ENCODE data around the gene BMPER. TPM values are rescaled to one million over a fixed set of nuclear protein-coding genes. Genes with fewer than 3 reads are reported as not detected.

The BMPER gene
- polyA plus RNA-seq, 1 of the 3 experiments (the other 2 are of a cell fraction): 20.0 TPM

DNA sequence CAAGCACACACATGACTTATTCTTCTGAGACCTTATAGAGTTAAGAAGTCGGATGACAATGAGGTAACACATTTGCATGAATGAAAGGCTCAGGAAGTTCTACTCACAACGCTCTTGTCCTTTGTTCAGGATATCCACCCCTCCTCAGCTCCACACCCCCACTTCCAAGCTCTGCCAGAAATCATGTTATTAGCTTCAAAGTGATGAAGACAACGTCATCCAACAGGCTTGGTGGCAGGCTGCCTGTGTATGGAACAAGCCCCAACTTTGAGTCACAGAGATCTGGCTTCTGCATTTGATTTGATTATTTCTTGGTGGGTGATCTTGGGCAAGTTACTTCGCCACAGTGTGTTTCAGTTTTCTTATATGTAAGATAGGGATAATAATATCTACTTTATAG, 12.4 kb upstream of the BMPER start:
- no peak for TF ChIP-seq SIN3A (IDR thresholded peaks at IDR 0.05; ENCODE audit: borderline replicate concordance, low read depth, low read length)
- TF ChIP-seq, protein P1, sequence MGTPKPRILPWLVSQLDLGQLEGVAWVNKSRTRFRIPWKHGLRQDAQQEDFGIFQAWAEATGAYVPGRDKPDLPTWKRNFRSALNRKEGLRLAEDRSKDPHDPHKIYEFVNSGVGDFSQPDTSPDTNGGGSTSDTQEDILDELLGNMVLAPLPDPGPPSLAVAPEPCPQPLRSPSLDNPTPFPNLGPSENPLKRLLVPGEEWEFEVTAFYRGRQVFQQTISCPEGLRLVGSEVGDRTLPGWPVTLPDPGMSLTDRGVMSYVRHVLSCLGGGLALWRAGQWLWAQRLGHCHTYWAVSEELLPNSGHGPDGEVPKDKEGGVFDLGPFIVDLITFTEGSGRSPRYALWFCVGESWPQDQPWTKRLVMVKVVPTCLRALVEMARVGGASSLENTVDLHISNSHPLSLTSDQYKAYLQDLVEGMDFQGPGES (IDR thresholded peaks at IDR 0.05; ENCODE audit: low read depth, low read length): no peak
- TF ChIP-seq, protein P2, sequence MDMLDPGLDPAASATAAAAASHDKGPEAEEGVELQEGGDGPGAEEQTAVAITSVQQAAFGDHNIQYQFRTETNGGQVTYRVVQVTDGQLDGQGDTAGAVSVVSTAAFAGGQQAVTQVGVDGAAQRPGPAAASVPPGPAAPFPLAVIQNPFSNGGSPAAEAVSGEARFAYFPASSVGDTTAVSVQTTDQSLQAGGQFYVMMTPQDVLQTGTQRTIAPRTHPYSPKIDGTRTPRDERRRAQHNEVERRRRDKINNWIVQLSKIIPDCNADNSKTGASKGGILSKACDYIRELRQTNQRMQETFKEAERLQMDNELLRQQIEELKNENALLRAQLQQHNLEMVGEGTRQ (IDR thresholded peaks at IDR 0.05; ENCODE audit: borderline replicate concordance, low read depth, low read length): no peak
- no peak for TF ChIP-seq MXI1 (IDR thresholded peaks at IDR 0.05; ENCODE audit: low read depth, low read length)
- no peak for TF ChIP-seq GABPA (IDR thresholded peaks at IDR 0.05; ENCODE audit: low read depth)
- TF ChIP-seq POLR2AphosphoS5 (IDR thresholded peaks at IDR 0.05; ENCODE audit: low read depth, low read length): no peak
- no peak for TF ChIP-seq NRF1 (IDR thresholded peaks at IDR 0.05; ENCODE audit: low read depth, low read length)
- TF ChIP-seq TAF1 (IDR thresholded peaks at IDR 0.05; ENCODE audit: borderline replicate concordance, low read depth, low read length): no peak
- no peak for TF ChIP-seq TEAD4 (IDR thresholded peaks at IDR 0.05; ENCODE audit: borderline replicate concordance, insufficient read depth)
- TF ChIP-seq, protein P3, sequence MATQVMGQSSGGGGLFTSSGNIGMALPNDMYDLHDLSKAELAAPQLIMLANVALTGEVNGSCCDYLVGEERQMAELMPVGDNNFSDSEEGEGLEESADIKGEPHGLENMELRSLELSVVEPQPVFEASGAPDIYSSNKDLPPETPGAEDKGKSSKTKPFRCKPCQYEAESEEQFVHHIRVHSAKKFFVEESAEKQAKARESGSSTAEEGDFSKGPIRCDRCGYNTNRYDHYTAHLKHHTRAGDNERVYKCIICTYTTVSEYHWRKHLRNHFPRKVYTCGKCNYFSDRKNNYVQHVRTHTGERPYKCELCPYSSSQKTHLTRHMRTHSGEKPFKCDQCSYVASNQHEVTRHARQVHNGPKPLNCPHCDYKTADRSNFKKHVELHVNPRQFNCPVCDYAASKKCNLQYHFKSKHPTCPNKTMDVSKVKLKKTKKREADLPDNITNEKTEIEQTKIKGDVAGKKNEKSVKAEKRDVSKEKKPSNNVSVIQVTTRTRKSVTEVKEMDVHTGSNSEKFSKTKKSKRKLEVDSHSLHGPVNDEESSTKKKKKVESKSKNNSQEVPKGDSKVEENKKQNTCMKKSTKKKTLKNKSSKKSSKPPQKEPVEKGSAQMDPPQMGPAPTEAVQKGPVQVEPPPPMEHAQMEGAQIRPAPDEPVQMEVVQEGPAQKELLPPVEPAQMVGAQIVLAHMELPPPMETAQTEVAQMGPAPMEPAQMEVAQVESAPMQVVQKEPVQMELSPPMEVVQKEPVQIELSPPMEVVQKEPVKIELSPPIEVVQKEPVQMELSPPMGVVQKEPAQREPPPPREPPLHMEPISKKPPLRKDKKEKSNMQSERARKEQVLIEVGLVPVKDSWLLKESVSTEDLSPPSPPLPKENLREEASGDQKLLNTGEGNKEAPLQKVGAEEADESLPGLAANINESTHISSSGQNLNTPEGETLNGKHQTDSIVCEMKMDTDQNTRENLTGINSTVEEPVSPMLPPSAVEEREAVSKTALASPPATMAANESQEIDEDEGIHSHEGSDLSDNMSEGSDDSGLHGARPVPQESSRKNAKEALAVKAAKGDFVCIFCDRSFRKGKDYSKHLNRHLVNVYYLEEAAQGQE (IDR thresholded peaks at IDR 0.05; ENCODE audit: low read depth, low read length): no peak
- TF ChIP-seq, protein P4, sequence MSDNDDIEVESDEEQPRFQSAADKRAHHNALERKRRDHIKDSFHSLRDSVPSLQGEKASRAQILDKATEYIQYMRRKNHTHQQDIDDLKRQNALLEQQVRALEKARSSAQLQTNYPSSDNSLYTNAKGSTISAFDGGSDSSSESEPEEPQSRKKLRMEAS (IDR thresholded peaks at IDR 0.05; ENCODE audit: low read depth): no peak
- TF ChIP-seq, protein P5, sequence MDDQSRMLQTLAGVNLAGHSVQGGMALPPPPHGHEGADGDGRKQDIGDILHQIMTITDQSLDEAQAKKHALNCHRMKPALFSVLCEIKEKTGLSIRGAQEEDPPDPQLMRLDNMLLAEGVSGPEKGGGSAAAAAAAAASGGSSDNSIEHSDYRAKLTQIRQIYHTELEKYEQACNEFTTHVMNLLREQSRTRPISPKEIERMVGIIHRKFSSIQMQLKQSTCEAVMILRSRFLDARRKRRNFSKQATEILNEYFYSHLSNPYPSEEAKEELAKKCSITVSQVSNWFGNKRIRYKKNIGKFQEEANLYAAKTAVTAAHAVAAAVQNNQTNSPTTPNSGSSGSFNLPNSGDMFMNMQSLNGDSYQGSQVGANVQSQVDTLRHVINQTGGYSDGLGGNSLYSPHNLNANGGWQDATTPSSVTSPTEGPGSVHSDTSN (IDR thresholded peaks at IDR 0.05): no peak
- no peak for TF ChIP-seq GATA2 (CRISPR knock-in tag; IDR thresholded peaks at IDR 0.05)
- TF ChIP-seq RFX5 (IDR thresholded peaks at IDR 0.05; ENCODE audit: low read length): no peak
- no peak for TF ChIP-seq SMC3 (IDR thresholded peaks at IDR 0.05; ENCODE audit: low read depth, low read length)
- TF ChIP-seq FOXM1 (IDR thresholded peaks at IDR 0.05; ENCODE audit: low read depth): no peak
- TF ChIP-seq FOSL2 (IDR thresholded peaks at IDR 0.05; ENCODE audit: borderline replicate concordance, low read depth): no peak
- TF ChIP-seq MEF2A (IDR thresholded peaks at IDR 0.05; ENCODE audit: borderline replicate concordance, low read depth): no peak
- no peak for TF ChIP-seq YY1 (IDR thresholded peaks at IDR 0.05; ENCODE audit: low read depth)
- no peak for TF ChIP-seq EP300 (IDR thresholded peaks at IDR 0.05; ENCODE audit: borderline replicate concordance in 1 of 2, low read depth in 1 of 2, low read length in 1 of 2)
- WGBS (ENCODE audit: low lambda C conversion rate): 71% methylated on average over 4 of the region's 4 CpGs
- H3K27me3 ChIP-seq (ENCODE audit: insufficient read depth): no peaks in the 10 kb centered on the region
- H3K9me2 ChIP-seq: no peaks in the 10 kb centered on the region
- no peak overlapping the region for H3K4me2 ChIP-seq
- peaks cover 2 to 5% of the 10 kb centered on the region in 2 experiments; a peak in 1 of 4 replicates for H3K4me1 ChIP-seq (ENCODE audit: control insufficient read depth in 1 of 2, insufficient read depth in 2 of 2, low read depth in 1 of 2, low read length in 1 of 2)
- H3K9ac ChIP-seq: no peak overlapping the region
- POLR2A ChIA-PET: no interaction called here
- DNase-seq: no peak
- CTCF ChIA-PET: interaction anchor here (1.8 to 5.5 kb wide), 4 partner anchors 16 to 707 kb away, joined by 6 to 71 read pairs (median 44); no protein-coding TSS in a partner anchor
- H3K4me3 ChIP-seq (ENCODE audit: low read depth in 2 of 2, low read length in 1 of 2): no peak overlapping the region
- H3F3A ChIP-seq (replicated peaks; ENCODE audit: insufficient read depth): no peaks in the 10 kb centered on the region
- no peaks in the 10 kb centered on the region for H3K9me3 ChIP-seq
- H3K27ac ChIP-seq (ENCODE audit: low read depth in 2 of 2, low read length in 1 of 2): no peak overlapping the region
- no peaks in the 10 kb centered on the region for H3K79me2 ChIP-seq (ENCODE audit: insufficient read depth)
- H3K36me3 ChIP-seq (replicated peaks in 1 of 2; ENCODE audit: control insufficient read depth in 1 of 2, insufficient read depth in 2 of 2, low read length in 1 of 2): no peaks in the 10 kb centered on the region
- H2AFZ ChIP-seq (ENCODE audit: low read depth): no peak overlapping the region
- H4K20me1 ChIP-seq (ENCODE audit: insufficient read depth): no peaks in the 10 kb centered on the region
